ENCODE data around the gene ANKRD33B. TPM values are rescaled to one million over a fixed set of nuclear protein-coding genes. Genes with fewer than 3 reads are reported as not detected.
"Not testable (repeated sequence)": the region's sequence is repeated elsewhere in the genome, so short reads cannot be mapped to it uniquely, and the experiment has no call there.

ANKRD33B gene
- total RNA-seq, 1 donor from 2014 or later: 21.4 TPM

- intact Hi-C loops (cut with micrococcal nuclease): loop anchor here (5.0 kb wide), 1 partner anchor 64 kb away; no protein-coding TSS in a partner anchor
- peaks cover 6% of the 10 kb centered on the region for H3K9me3 Mint-ChIP-seq
- peaks cover 30% of the 10 kb centered on the region for H3K36me3 Mint-ChIP-seq (ENCODE audit: low read depth)
- DNase-seq (ENCODE audit: low spot score): no peak
- peaks cover 64% of the 10 kb centered on the region for H3K4me1 Mint-ChIP-seq (ENCODE audit: low read depth)
- peak overlapping the region; percentile 61 for H3K27ac Mint-ChIP-seq
- H3K27me3 Mint-ChIP-seq (ENCODE audit: insufficient read depth): no peaks in the 10 kb centered on the region
- H3K4me3 Mint-ChIP-seq: no peak overlapping the region
These were observed 74.1 kb downstream of the ANKRD33B start for GRCh38 chr5:10637944-10638343.

GRCh38 chr5:10638723-10639122 is 74.9 kb downstream of the ANKRD33B start:
- H3K27me3 Mint-ChIP-seq (ENCODE audit: insufficient read depth); DNase-seq (ENCODE audit: low spot score); H3K9me3 Mint-ChIP-seq; H3K4me3 Mint-ChIP-seq; H3K27ac Mint-ChIP-seq: not testable (repeated sequence)
- Mint-ChIP-seq H3K4me1 (ENCODE audit: low read depth) (peaks cover 58% of the 10 kb centered on the region), H3K36me3 (ENCODE audit: low read depth) (peaks cover 28% of the 10 kb centered on the region)
- intact Hi-C loops (cut with micrococcal nuclease): loop anchor here (5.0 kb wide), 1 partner anchor 64 kb away; no protein-coding TSS in a partner anchor

- no peak overlapping the region for H3K4me3 Mint-ChIP-seq
- H3K27me3 Mint-ChIP-seq (ENCODE audit: insufficient read depth): no peaks in the 10 kb centered on the region
- H3K27ac Mint-ChIP-seq: no peak overlapping the region
These were observed 76.0 kb downstream of the ANKRD33B start for GRCh38 chr5:10639846-10640368.

GRCh38 chr5:10642367-10642766 is 78.5 kb downstream of the ANKRD33B start:
- Mint-ChIP-seq H3K9me3 (peaks cover 6% of the 10 kb centered on the region), H3K36me3 (ENCODE audit: low read depth) (peaks cover 28% of the 10 kb centered on the region), H3K27me3 (ENCODE audit: insufficient read depth) (no peaks in the 10 kb centered on the region), H3K4me3 (no peak overlapping the region), H3K4me1 (ENCODE audit: low read depth) (peaks cover 47% of the 10 kb centered on the region), H3K27ac (peak overlapping the region; percentile 31)
- intact Hi-C loops (cut with micrococcal nuclease): no loop called here
- DNase-seq (ENCODE audit: low spot score): no peak

More at GRCh38 chr5:10639846-10640368, 76.0 kb downstream of the ANKRD33B start:
- Mint-ChIP-seq H3K9me3 (peaks cover 6% of the 10 kb centered on the region), H3K4me1 (ENCODE audit: low read depth) (peaks cover 58% of the 10 kb centered on the region), H3K36me3 (ENCODE audit: low read depth) (peaks cover 27% of the 10 kb centered on the region)
- DNase-seq (ENCODE audit: low spot score): no peak
- intact Hi-C loops (cut with micrococcal nuclease): loop anchor here (5.0 kb wide), 1 partner anchor 62 kb away; no protein-coding TSS in a partner anchor

- H3K4me1 Mint-ChIP-seq (ENCODE audit: low read depth): peaks cover 35% of the 10 kb centered on the region
- peak overlapping the region; percentile 15 for H3K4me3 Mint-ChIP-seq
- DNase-seq (ENCODE audit: low spot score): no peak
- H3K27ac Mint-ChIP-seq: no peak overlapping the region
- peaks cover 17% of the 10 kb centered on the region for H3K36me3 Mint-ChIP-seq (ENCODE audit: low read depth)
- H3K9me3 Mint-ChIP-seq: no peaks in the 10 kb centered on the region
- no peaks in the 10 kb centered on the region for H3K27me3 Mint-ChIP-seq (ENCODE audit: insufficient read depth)
- intact Hi-C loops (cut with micrococcal nuclease): no loop called here
These were observed 80.3 kb downstream of the ANKRD33B start for GRCh38 chr5:10644192-10644591.

- H3K4me3 Mint-ChIP-seq: no peak overlapping the region
- peaks cover 13% of the 10 kb centered on the region for H3K36me3 Mint-ChIP-seq (ENCODE audit: low read depth)
- no peak overlapping the region for H3K27ac Mint-ChIP-seq
- no peak for DNase-seq (ENCODE audit: low spot score)
- H3K27me3 Mint-ChIP-seq (ENCODE audit: insufficient read depth): no peaks in the 10 kb centered on the region
- peaks cover 31% of the 10 kb centered on the region for H3K4me1 Mint-ChIP-seq (ENCODE audit: low read depth)
- H3K9me3 Mint-ChIP-seq: no peaks in the 10 kb centered on the region
- intact Hi-C loops (cut with micrococcal nuclease): no loop called here
These were observed 81.3 kb downstream of the ANKRD33B start for GRCh38 chr5:10645146-10645545.

GRCh38 chr5:10645671-10646070 is 81.8 kb downstream of the ANKRD33B start:
- Mint-ChIP-seq H3K9me3 (no peaks in the 10 kb centered on the region), H3K36me3 (ENCODE audit: low read depth) (peaks cover 14% of the 10 kb centered on the region), H3K27ac (no peak overlapping the region), H3K27me3 (ENCODE audit: insufficient read depth) (no peaks in the 10 kb centered on the region), H3K4me3 (no peak overlapping the region), H3K4me1 (ENCODE audit: low read depth) (peaks cover 29% of the 10 kb centered on the region)
- DNase-seq (ENCODE audit: low spot score): no peak
- intact Hi-C loops (cut with micrococcal nuclease): no loop called here

- no peaks in the 10 kb centered on the region for H3K27me3 Mint-ChIP-seq (ENCODE audit: insufficient read depth)
- peaks cover 24% of the 10 kb centered on the region for H3K4me1 Mint-ChIP-seq (ENCODE audit: low read depth)
- DNase-seq (ENCODE audit: low spot score): no peak
- no peak overlapping the region for H3K27ac Mint-ChIP-seq
- intact Hi-C loops (cut with micrococcal nuclease): no loop called here
- no peak overlapping the region for H3K4me3 Mint-ChIP-seq
- peaks cover 15% of the 10 kb centered on the region for H3K36me3 Mint-ChIP-seq (ENCODE audit: low read depth)
- no peaks in the 10 kb centered on the region for H3K9me3 Mint-ChIP-seq
These were observed 83.8 kb downstream of the ANKRD33B start for GRCh38 chr5:10647640-10648039.

- Mint-ChIP-seq H3K36me3 (ENCODE audit: low read depth) (peaks cover 15% of the 10 kb centered on the region), H3K4me1 (ENCODE audit: low read depth) (peaks cover 21% of the 10 kb centered on the region), H3K27me3 (ENCODE audit: insufficient read depth) (no peaks in the 10 kb centered on the region), H3K27ac (no peak overlapping the region), H3K9me3 (no peaks in the 10 kb centered on the region), H3K4me3 (no peak overlapping the region)
- intact Hi-C loops (cut with micrococcal nuclease): no loop called here
- DNase-seq (ENCODE audit: low spot score): no peak
These were observed 85.2 kb downstream of the ANKRD33B start for GRCh38 chr5:10648806-10649665.

- Mint-ChIP-seq H3K36me3 (ENCODE audit: low read depth) (peaks cover 12% of the 10 kb centered on the region), H3K27ac (no peak overlapping the region), H3K4me3 (no peak overlapping the region), H3K27me3 (ENCODE audit: insufficient read depth) (no peaks in the 10 kb centered on the region), H3K4me1 (ENCODE audit: low read depth) (peaks cover 13% of the 10 kb centered on the region), H3K9me3 (no peaks in the 10 kb centered on the region)
- no peak for DNase-seq (ENCODE audit: low spot score)
- intact Hi-C loops (cut with micrococcal nuclease): no loop called here
These were observed 86.0 kb downstream of the ANKRD33B start for GRCh38 chr5:10649666-10650380.

- H3K4me1 Mint-ChIP-seq (ENCODE audit: low read depth): no peaks in the 10 kb centered on the region
These were observed 88.3 kb downstream of the ANKRD33B start for GRCh38 chr5:10652151-10652550.

GRCh38 chr5:10652606-10653005 is 88.7 kb downstream of the ANKRD33B start:
- H3K9me3 Mint-ChIP-seq: no peaks in the 10 kb centered on the region
- no peak overlapping the region for H3K4me3 Mint-ChIP-seq
- H3K36me3 Mint-ChIP-seq (ENCODE audit: low read depth): peaks cover 7% of the 10 kb centered on the region
- H3K27ac Mint-ChIP-seq: no peak overlapping the region
- H3K27me3 Mint-ChIP-seq (ENCODE audit: insufficient read depth): no peaks in the 10 kb centered on the region
- DNase-seq (ENCODE audit: low spot score): no peak
- no peaks in the 10 kb centered on the region for H3K4me1 Mint-ChIP-seq (ENCODE audit: low read depth)
- intact Hi-C loops (cut with micrococcal nuclease): no loop called here

More at GRCh38 chr5:10652151-10652550, 88.3 kb downstream of the ANKRD33B start:
- Mint-ChIP-seq H3K27ac (no peak overlapping the region), H3K9me3 (no peaks in the 10 kb centered on the region), H3K36me3 (ENCODE audit: low read depth) (peaks cover 7% of the 10 kb centered on the region), H3K27me3 (ENCODE audit: insufficient read depth) (no peaks in the 10 kb centered on the region), H3K4me3 (no peak overlapping the region)
- no peak for DNase-seq (ENCODE audit: low spot score)
- intact Hi-C loops (cut with micrococcal nuclease): no loop called here

- Mint-ChIP-seq H3K27me3 (ENCODE audit: insufficient read depth) (no peaks in the 10 kb centered on the region), H3K4me3 (no peak overlapping the region), H3K4me1 (ENCODE audit: low read depth) (no peaks in the 10 kb centered on the region), H3K9me3 (no peaks in the 10 kb centered on the region), H3K27ac (no peak overlapping the region), H3K36me3 (ENCODE audit: low read depth) (peaks cover 7% of the 10 kb centered on the region)
- DNase-seq (ENCODE audit: low spot score): no peak
- intact Hi-C loops (cut with micrococcal nuclease): no loop called here
These were observed 89.2 kb downstream of the ANKRD33B start for GRCh38 chr5:10653043-10653442.

All from activated T-helper 1 cell treated with anti-CD3 and anti-CD28 coated beads, Interleukin-12 subunit alpha, Interleukin-12 subunit beta, Interleukin-2, Interleukin-4 antibody, amounts not matched to agents 30 ng/mL and 10 ng/mL and 1 ng/mL, durations not matched to agents 14 hours and 24 hours and 36 hours (primary cell).